Endothelial cell of umbilical vein (primary cell): ENCODE measurements around the gene NIT2. TPM values are rescaled to one million over a fixed set of nuclear protein-coding genes. Genes with fewer than 3 reads are reported as not detected.

Experiments used
- BruUV-seq: library from RNA; stranded (reverse); fragments of 400-500 nt; replicated peaks from 2 replicates; lab custom pipeline; 2021; lab: Mats Ljungman, UMichigan
- CTCF ChIA-PET: fragments of 300-600, 350-600 bp; sonication (Branson Sonifier 250); formaldehyde crosslinking; loops from one replicate; lab custom pipeline; 2021; ENCODE audit warnings: antibody characterized with exemption, inconsistent platforms; lab: Charles Lee
- POLR2A ChIA-PET: fragments of 300-600, 350-600 bp; sonication (Branson Sonifier 250); formaldehyde crosslinking; loops from one replicate; lab custom pipeline; 2021; ENCODE audit warnings: antibody characterized with exemption, inconsistent platforms; lab: Charles Lee
- DNase-seq: peaks from one replicate; pipeline ENCODE4 v3.0.0-alpha.2; 2011; ENCODE audit warnings: low read depth, low spot score
- FAIRE-seq: peaks from 2 replicates; lab custom pipeline; 2011; peaks lifted over from hg19 to GRCh38; lab: Jason Lieb, UNC
- H2AFZ ChIP-seq: 2 replicates; pipeline ENCODE4 v1.6.0; 2012; ENCODE audit warnings: low read depth, low read length, control low read depth, inconsistent platforms
- H3K27ac ChIP-seq: 2 replicates; pipeline ENCODE4 v1.5.1; 2011; ENCODE audit warnings: low read depth, mild to moderate bottlenecking, control low read depth, low read length, moderate library complexity; ENCODE audit not compliant: insufficient read depth
- H3K27me3 ChIP-seq, 2 experiments: 2 replicates each; pipeline versions ENCODE4 v1.6.0 to v1.6.1; 2011; ENCODE audit warnings: low read length in 2 of 2, mixed read lengths in 1 of 2; ENCODE audit not compliant: control insufficient read depth in 2 of 2, insufficient read depth in 2 of 2
- H3K36me3 ChIP-seq, 2 experiments: 2 replicates in 1 of 2; 3 replicates in 1 of 2; pipeline ENCODE4 v1.5.1; 2011; ENCODE audit warnings: low read length in 2 of 2, mild to moderate bottlenecking in 1 of 2, moderate library complexity in 1 of 2; ENCODE audit not compliant: control insufficient read depth in 2 of 2, insufficient read depth in 2 of 2; ENCODE audit errors: extremely low read depth in 1 of 2
- H3K4me1 ChIP-seq: 3 replicates; pipeline ENCODE4 v1.5.1; 2011; ENCODE audit warnings: mild to moderate bottlenecking, low read length; ENCODE audit not compliant: control insufficient read depth, insufficient read depth; ENCODE audit errors: extremely low read depth
- H3K4me2 ChIP-seq: 2 replicates; pipeline ENCODE4 v1.6.1; 2011; ENCODE audit warnings: low read length, control low read depth, mixed read lengths; ENCODE audit not compliant: insufficient read depth
- H3K4me3 ChIP-seq, 3 experiments: fragments of 200-600 bp in 1 of 3; sonication (generic), shearing (Covaris generic) in 1 of 3; replicated peaks in 1 of 3; 2 replicates each; pipeline ENCODE4 v1.5.1; 2011 to 2016; ENCODE audit warnings: control low read depth in 3 of 3, low read length in 3 of 3, mild to moderate bottlenecking in 2 of 3, inconsistent platforms in 1 of 3, low read depth in 1 of 3, moderate library complexity in 1 of 3; ENCODE audit not compliant: insufficient read depth in 1 of 3
- H3K79me2 ChIP-seq: 2 replicates; pipeline ENCODE4 v1.6.0; 2012; ENCODE audit warnings: low read length, inconsistent platforms; ENCODE audit not compliant: control insufficient read depth, insufficient read depth
- H3K9ac ChIP-seq: replicated peaks from 2 replicates; pipeline ENCODE3; 2011; ENCODE audit warnings: low read length, control low read depth; ENCODE audit not compliant: insufficient read depth; ENCODE audit errors: extremely low read depth
- H3K9me1 ChIP-seq: replicated peaks from 3 replicates; pipeline ENCODE4 v1.6.0; 2011; ENCODE audit warnings: mild to moderate bottlenecking, low read length; ENCODE audit not compliant: control insufficient read depth, insufficient read depth; ENCODE audit errors: extremely low read depth
- H3K9me3 ChIP-seq: replicated peaks from 2 replicates; pipeline ENCODE4 v1.5.1; 2012; ENCODE audit warnings: low read length, inconsistent platforms; ENCODE audit not compliant: control insufficient read depth, insufficient read depth
- H4K20me1 ChIP-seq: replicated peaks from 2 replicates; pipeline ENCODE3; 2011; ENCODE audit warnings: mild to moderate bottlenecking, low read length; ENCODE audit not compliant: control insufficient read depth, insufficient read depth; ENCODE audit errors: extremely low read depth
- CTCF ChIP-seq, 2 donors: IDR thresholded peaks; 1 replicate in 1 of 2; 2 replicates in 1 of 2; pipeline ENCODE4 v1.5.1; 2011; ENCODE audit warnings: low read length in 2 of 2, mild to moderate bottlenecking in 2 of 2, moderate library complexity in 2 of 2, control low read depth in 1 of 2, inconsistent platforms in 1 of 2, low read depth in 1 of 2; ENCODE audit not compliant: insufficient read depth in 1 of 2; ENCODE audit errors: extremely low read depth in 1 of 2
- EZH2 ChIP-seq: IDR thresholded peaks from 2 replicates; pipeline ENCODE4 v1.6.1; 2012; ENCODE audit warnings: borderline replicate concordance, low read depth, mild to moderate bottlenecking, moderate library complexity, low read length, inconsistent platforms; ENCODE audit not compliant: severe bottlenecking
- FOS ChIP-seq: IDR thresholded peaks from 2 replicates; pipeline ENCODE4 v1.6.1; 2011; ENCODE audit warnings: mild to moderate bottlenecking, low read length, moderate library complexity, borderline replicate concordance; ENCODE audit not compliant: insufficient read depth
- GATA2 ChIP-seq: IDR thresholded peaks from 2 replicates; pipeline ENCODE4 v1.7.0; 2011; ENCODE audit warnings: low read depth, mild to moderate bottlenecking, moderate library complexity, mixed read lengths, low read length; ENCODE audit not compliant: insufficient read length, insufficient read depth
- JUN ChIP-seq: IDR thresholded peaks from 2 replicates; pipeline ENCODE4 v1.6.1; 2011; ENCODE audit warnings: borderline replicate concordance, low read depth; ENCODE audit not compliant: insufficient read length, insufficient read depth
- MAX ChIP-seq: IDR thresholded peaks from 2 replicates; pipeline ENCODE4 v1.6.1; 2011; ENCODE audit not compliant: insufficient read depth, insufficient read length
- MYC ChIP-seq: IDR thresholded peaks from one replicate; pipeline ENCODE4 v1.6.1; 2011; ENCODE audit warnings: mild to moderate bottlenecking, low read depth, low read length
- POLR2A ChIP-seq: IDR thresholded peaks from 2 replicates; pipeline ENCODE4 v1.6.1; 2012; ENCODE audit warnings: low read depth, mild to moderate bottlenecking, control low read depth, low read length
- POLR2AphosphoS5 ChIP-seq: IDR thresholded peaks from 2 replicates; pipeline ENCODE4 v1.6.1; 2012; ENCODE audit warnings: low read depth, mild to moderate bottlenecking, control low read depth, low read length, moderate library complexity; ENCODE audit not compliant: insufficient read depth
- dilution Hi-C: fragments of 300-500 bp; cut with MboI; formaldehyde crosslinking; loops from one replicate; pipeline ENCODE4 v1.15.0; 2019; ENCODE audit warnings: low sequenced_read_pairs; ENCODE audit not compliant: extremely low pct_ligation_motif_present
- intact Hi-C: fragments of 100-400 bp; cut with micrococcal nuclease; formaldehyde crosslinking; loops from one replicate; pipeline ENCODE4 v1.10.0; 2022
- polyA plus RNA-seq, 4 experiments: library from polyadenylated mRNA; depleted of rRNA in 3 of 4; stranded (reverse) in 3 of 4; unstranded in 1 of 4; fragments of >200 nt; gene quantifications; 2 replicates each; pipeline versions ENCODE4 v1.2.1 to v1.2.3, GENCODE V29; 2011 to 2012; ENCODE audit warnings: missing spikeins in 1 of 4
- total RNA-seq: library from RNA; stranded (reverse); gene quantifications from 2 replicates; pipeline ENCODE4 v1.2.3, GENCODE V29; 2021

Gene NIT2
- total and polyA plus RNA-seq, 2 donors (not counting 3 experiments of a cell fraction or from before 2014, with no cell fraction given): 19.4 to 20.5 TPM

DNA sequence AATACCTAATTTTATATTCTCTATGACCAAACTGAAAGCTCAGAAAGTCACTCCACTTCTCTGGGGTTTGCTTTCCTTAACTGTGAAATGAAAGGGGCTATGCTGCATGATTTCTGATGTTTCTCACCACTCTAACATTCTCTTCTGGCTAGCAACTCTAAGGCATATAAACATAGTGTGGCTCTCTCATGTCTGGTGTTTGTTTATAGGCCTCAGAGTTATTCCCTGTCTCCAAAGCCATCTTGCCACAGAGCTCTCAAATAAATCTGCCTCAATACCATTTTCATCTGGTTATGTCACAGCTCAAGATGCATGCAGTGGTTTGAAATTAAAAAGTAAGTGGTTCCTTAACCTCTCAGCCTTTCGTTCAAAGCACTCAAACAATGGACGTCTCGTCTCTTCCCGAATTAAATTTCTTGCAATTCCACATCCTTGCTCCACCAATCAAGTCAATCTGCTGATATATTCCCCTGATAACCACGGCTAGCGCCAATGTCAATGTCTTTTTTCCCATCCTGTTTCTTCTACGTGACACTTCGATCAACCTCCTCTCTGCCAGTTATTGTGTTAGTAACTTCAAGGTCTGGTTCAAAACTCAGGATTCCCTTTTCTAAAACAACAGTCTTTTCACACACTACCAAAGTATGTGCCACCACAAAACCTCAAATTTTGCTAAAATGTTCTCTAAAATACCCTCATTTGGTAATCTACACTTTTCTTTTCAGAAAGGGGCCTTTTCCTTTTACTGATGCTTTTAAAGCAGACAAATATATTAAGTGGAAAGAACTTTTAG, 50.4 kb downstream of the NIT2 start:
- ChIA-PET CTCF (interaction anchor here (0.9 to 2.4 kb wide), 5 partner anchors 15 to 553 kb away, joined by 3 to 7 read pairs (median 4); no protein-coding TSS in a partner anchor), POLR2A (no interaction called here)
- FAIRE-seq (no peak), DNase-seq (no peak)
- peaks cover under 1 to 13% of the 10 kb centered on the region in 2 experiments for H3K36me3 ChIP-seq
- TF ChIP-seq MAX: no peak
- no peak for TF ChIP-seq JUN
- TF ChIP-seq GATA2: no peak
- TF ChIP-seq POLR2A: no peak
- TF ChIP-seq POLR2AphosphoS5: no peak
- TF ChIP-seq MYC: no peak
- TF ChIP-seq FOS: no peak
- no peak for TF ChIP-seq CTCF (IDR thresholded peaks at IDR 0.05; ENCODE audit: extremely low read depth in 1 of 2, insufficient read depth in 1 of 2, low read depth in 1 of 2, low read length in 2 of 2)
- no peak for TF ChIP-seq EZH2
- no peak overlapping the region for H3K4me3 ChIP-seq
- H3K79me2 ChIP-seq: peaks cover 35% of the 10 kb centered on the region
- no peaks in the 10 kb centered on the region for H3K9me1 ChIP-seq
- peak overlapping the region; percentile 34 for H3K27ac ChIP-seq
- no peak overlapping the region for H3K9ac ChIP-seq
- H3K4me2 ChIP-seq: peak overlapping the region; percentile 67
- no TSS peak for BruUV-seq
- no peaks in the 10 kb centered on the region for H3K9me3 ChIP-seq
- H3K27me3 ChIP-seq: no peaks in the 10 kb centered on the region
- intact Hi-C loops (no loop called here), dilution Hi-C loops (no loop called here)
- no peak overlapping the region for H2AFZ ChIP-seq
- H4K20me1 ChIP-seq: peaks cover 3% of the 10 kb centered on the region
- peaks cover 21% of the 10 kb centered on the region for H3K4me1 ChIP-seq
